Measurements from ENCODE around the gene SLC49A4. TPM values are rescaled to one million over a fixed set of nuclear protein-coding genes. Genes with fewer than 3 reads are reported as not detected.

The SLC49A4 gene
- total and polyA plus RNA-seq, 11 donors = 5.6 to 25.4 (median 14.4) TPM

GRCh38 chr3:122898298-122898697 lies 103.4 kb downstream of the SLC49A4 start:
- DNase-seq (no peak), ATAC-seq (peak in 3 of 4 donors; percentile 42 to 52 (median 46))
- Histone ChIP-seq H3K27ac (no peak overlapping the region), H3K36me3 (no peaks in the 10 kb centered on the region), H3K4me1 (peaks cover 0 to 18% (median 2%) of the 10 kb centered on the region in 12 donors), H3K9me3 (no peaks in the 10 kb centered on the region), H3K27me3 (peaks cover 0 to 8% (median 0%) of the 10 kb centered on the region in 9 donors), H3K4me3 (no peak overlapping the region)
- TF ChIP-seq CTCF (IDR thresholded peaks at IDR 0.05) (no peak), POLR2A (IDR thresholded peaks at IDR 0.05) (no peak)
- WGBS, 4 donors = 30 to 39% (median 33%) methylated on average over 4 of the region's 4 CpGs
- intact Hi-C loops (cut with DNase I) = no loop called here

GRCh38 chr3:122902326-122902725 lies 107.5 kb downstream of the SLC49A4 start:
- TF ChIP-seq POLR2A (IDR thresholded peaks at IDR 0.05) (no peak), CTCF (IDR thresholded peaks at IDR 0.05) (no peak)
- 80 to 87% (median 83%) methylated on average over 2 of the region's 2 CpGs for WGBS, 4 donors
- H3K27ac ChIP-seq = no peak overlapping the region
- intact Hi-C loops (cut with DNase I) = no loop called here
- H3K4me3 ChIP-seq = no peak overlapping the region
- H3K27me3 ChIP-seq = peaks cover 0 to 8% (median 0%) of the 10 kb centered on the region in 9 donors
- peaks cover 0 to 9% (median 2%) of the 10 kb centered on the region in 12 donors for H3K4me1 ChIP-seq
- DNase-seq = no peak
- no peak for ATAC-seq
- H3K9me3 ChIP-seq = peaks cover 0 to 4% (median 0%) of the 10 kb centered on the region in 12 donors
- no peaks in the 10 kb centered on the region for H3K36me3 ChIP-seq

DNA sequence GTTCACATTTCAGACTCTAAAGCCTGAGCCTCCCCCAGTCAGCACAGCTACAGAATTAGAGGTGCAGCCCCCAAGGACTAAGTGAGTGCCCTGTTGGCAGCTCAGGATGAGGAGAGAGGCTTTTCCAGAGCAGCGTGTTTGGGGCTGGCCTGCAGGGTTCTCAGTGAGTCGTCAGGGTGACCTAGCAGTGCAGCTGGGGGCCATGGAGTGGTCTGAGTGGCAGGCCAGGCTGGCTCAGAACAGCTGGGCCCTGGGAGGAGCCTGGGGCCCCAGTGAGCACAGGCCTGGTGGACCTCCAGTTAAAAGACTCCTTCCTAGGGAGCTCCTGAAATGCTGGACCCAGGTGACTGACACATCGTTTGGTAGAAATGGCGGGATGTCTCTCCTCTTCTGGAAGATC lies 108.3 kb downstream of the SLC49A4 start:
- TF ChIP-seq CTCF (IDR thresholded peaks at IDR 0.05) (no peak), POLR2A (IDR thresholded peaks at IDR 0.05) (no peak)
- Histone ChIP-seq H3K36me3 (no peaks in the 10 kb centered on the region), H3K4me3 (no peak overlapping the region), H3K9me3 (peaks cover 0 to 4% (median 0%) of the 10 kb centered on the region in 12 donors), H3K27ac (no peak overlapping the region), H3K4me1 (peaks cover 0 to 6% (median 0%) of the 10 kb centered on the region in 12 donors), H3K27me3 (peaks cover 0 to 8% (median 0%) of the 10 kb centered on the region in 9 donors)
- whole genome bisulfite sequencing, 4 donors = 25 to 83% (median 66%) methylated on average over 2 to 4 of the region's 4 CpGs
- DNase-seq = no peak
- intact Hi-C loops (cut with DNase I) = no loop called here
- ATAC-seq = no peak

DNA sequence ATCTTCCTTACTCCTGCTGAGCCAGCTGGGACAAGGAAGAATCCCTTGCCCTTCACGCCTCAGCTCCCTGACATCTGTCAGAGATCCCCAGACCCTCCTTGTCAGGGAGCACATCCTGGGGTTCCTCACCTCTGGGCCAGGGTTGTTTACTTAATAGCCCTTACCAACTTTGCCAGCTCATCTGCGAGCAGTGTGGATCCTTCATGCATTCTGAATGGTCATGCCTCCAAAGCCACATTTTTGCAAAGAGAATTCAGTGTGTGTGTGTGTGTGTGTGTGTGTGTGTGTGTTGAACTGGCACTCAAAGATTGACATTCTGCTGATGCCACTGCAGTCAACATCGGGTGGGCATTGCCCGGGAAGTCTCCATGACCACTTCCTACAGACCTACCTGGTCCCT lies 112.6 kb downstream of the SLC49A4 start:
- Histone ChIP-seq H3K9me3 (peaks cover 0 to 4% (median 0%) of the 10 kb centered on the region in 12 donors), H3K4me1 (no peaks in the 10 kb centered on the region), H3K36me3 (peaks cover 0 to 15% (median 0%) of the 10 kb centered on the region in 9 donors), H3K27me3 (peaks cover 0 to 3% (median 0%) of the 10 kb centered on the region in 9 donors), H3K27ac (no peak overlapping the region), H3K4me3 (no peak overlapping the region)
- TF ChIP-seq POLR2A (IDR thresholded peaks at IDR 0.05) = no peak
- no peak for TF ChIP-seq CTCF (IDR thresholded peaks at IDR 0.05)
- no peak for ATAC-seq
- WGBS, 4 donors = 88 to 95% (median 92%) methylated on average over 4 of the region's 4 CpGs
- intact Hi-C loops (cut with DNase I) = no loop called here
- DNase-seq = no peak

Data from heart left ventricle (tissue), 16 donors.